Retinal pigment epithelial cell (primary cell): ENCODE data around the gene CALD1.

Source experiments
- DNase-seq: peaks from one replicate; pipeline ENCODE4 v3.0.0-alpha.2; 2010; ENCODE audit warnings: low read depth
- H3K4me3 ChIP-seq: 2 replicates; pipeline ENCODE4 v1.5.1; 2011; ENCODE audit warnings: mild to moderate bottlenecking, low read length, control low read depth, moderate library complexity
- CTCF ChIP-seq: conservative IDR thresholded peaks from 2 replicates; pipeline ENCODE4 v1.5.1; 2011; ENCODE audit warnings: low read depth, low read length, control low read depth, inconsistent platforms

The CALD1 gene

GRCh38 chr7:134866617-134867016 lies 87.2 kb downstream of the CALD1 start:
- no peak for DNase-seq
- TF ChIP-seq CTCF, result no peak
- no peak overlapping the region for H3K4me3 ChIP-seq

DNA sequence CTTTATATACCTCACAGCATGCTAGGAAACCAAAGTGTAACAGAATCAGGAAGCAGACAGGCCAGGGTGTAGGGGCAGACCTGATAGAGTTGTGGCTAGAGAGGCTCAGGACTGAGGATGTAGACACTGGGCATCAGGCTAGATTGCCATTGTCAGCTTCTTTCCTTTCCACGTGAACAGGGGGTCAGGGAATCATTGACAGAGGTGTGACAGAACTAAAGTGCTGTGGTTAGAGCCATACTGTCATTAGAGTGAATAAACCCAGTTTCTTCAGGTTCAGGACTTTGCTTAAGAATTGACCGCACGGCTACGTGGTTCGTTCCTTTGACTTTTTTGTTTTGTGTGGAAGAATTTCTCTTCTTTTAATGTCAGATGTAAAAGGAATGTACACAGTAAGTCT lies 90.7 kb downstream of the CALD1 start:
- no peak overlapping the region for H3K4me3 ChIP-seq
- DNase-seq, result no peak

DNA sequence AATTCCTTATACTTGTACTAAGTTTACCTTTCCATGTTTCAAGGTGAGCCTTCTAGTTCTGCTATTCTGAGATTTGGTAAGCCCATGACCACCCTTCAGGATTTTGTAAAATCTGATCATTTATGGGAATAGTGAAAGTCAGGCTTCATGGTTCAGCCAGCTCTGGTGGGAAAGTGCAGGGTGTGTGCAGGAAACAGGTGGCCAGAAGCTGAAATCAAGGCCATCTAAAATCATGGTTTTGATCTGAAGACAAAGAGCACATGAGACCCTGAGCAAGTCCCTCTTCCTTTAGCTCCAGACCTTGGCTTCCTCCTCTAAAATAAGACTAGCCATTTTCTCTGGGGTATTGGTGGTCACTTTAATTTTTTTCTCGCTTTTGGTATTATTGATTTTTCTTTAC lies 91.3 kb downstream of the CALD1 start:
- H3K4me3 ChIP-seq, result no peak overlapping the region
- no peak for DNase-seq
- TF ChIP-seq CTCF, result no peak

More for the DNA sequence above, 90.7 kb downstream of the CALD1 start:
- TF ChIP-seq CTCF, result no peak

DNA sequence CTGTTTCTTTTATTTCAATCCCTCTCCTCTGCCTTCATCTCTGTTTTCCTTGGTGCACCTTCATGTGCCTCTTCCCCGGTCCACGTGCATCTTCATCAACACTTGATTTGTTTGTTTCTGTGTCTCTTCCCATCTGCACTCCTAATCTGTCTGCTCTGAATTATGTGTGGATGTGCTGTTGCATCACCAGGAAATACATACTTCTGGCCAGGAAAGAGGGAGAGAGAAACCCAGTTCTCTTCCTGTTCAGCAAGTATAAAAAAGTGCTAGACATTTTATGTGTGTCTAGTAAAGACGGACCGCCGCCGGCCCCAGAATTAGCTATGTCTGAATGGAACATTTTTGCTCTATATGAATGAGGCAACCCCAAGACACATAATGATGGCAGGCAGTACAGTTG lies 93.8 kb downstream of the CALD1 start:
- no peak for DNase-seq
- no peak overlapping the region for H3K4me3 ChIP-seq
- TF ChIP-seq CTCF, result no peak

- H3K4me3 ChIP-seq, result no peak overlapping the region
- DNase-seq, result no peak
- no peak for TF ChIP-seq CTCF
These were observed 95.0 kb downstream of the CALD1 start for GRCh38 chr7:134874407-134874806.

DNA sequence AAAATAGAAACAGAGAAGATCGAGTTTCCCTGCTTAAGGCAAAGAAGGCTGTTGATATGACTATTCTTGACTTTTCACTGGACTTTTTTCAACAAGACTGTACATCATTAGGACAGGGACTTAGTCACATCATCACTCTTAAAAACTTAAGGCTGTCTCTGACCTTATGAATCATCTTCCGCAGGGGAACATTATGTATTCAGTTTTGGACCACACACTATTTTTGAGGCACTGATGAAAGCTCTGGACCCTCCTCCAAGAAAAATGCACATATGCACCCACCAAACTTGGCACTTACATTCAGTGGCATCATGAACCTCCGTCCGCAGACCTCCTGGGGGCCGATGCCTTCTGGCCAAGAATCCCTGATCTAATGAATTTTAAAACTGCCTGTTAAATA lies 96.4 kb downstream of the CALD1 start:
- DNase-seq, result no peak
- H3K4me3 ChIP-seq, result no peak overlapping the region
- no peak for TF ChIP-seq CTCF

- no peak for DNase-seq
- no peak for TF ChIP-seq CTCF
- H3K4me3 ChIP-seq, result no peak overlapping the region
These were observed 99.4 kb downstream of the CALD1 start for GRCh38 chr7:134878746-134879357.
